K562 (cell line): ENCODE data around the gene CNPY4. TPM values are rescaled to one million over a fixed set of nuclear protein-coding genes. Genes with fewer than 3 reads are reported as not detected.

Source experiments
- ARID1B ChIP-seq: fragments of 450-650 bp; IDR thresholded peaks from 2 replicates; pipeline ENCODE4 v1.6.1; 2016; ENCODE audit warnings: antibody characterized with exemption, mild to moderate bottlenecking, inconsistent platforms
- ESRRA ChIP-seq: fragments of 450-650 bp; IDR thresholded peaks from 2 replicates; pipeline ENCODE4 v1.6.1; 2014; ENCODE audit warnings: low read depth, mild to moderate bottlenecking, moderate library complexity, borderline replicate concordance
- HDAC1 ChIP-seq, 2 experiments: fragments of 450-650 bp; IDR thresholded peaks; 2 replicates each; pipeline ENCODE4 v1.6.1; 2016 to 2017; ENCODE audit warnings: inconsistent platforms in 1 of 2, mild to moderate bottlenecking in 1 of 2, moderate library complexity in 1 of 2
- HDAC6 ChIP-seq: IDR thresholded peaks from 2 replicates; pipeline ENCODE4 v1.6.1; 2012; ENCODE audit warnings: low read depth, mild to moderate bottlenecking, control low read depth, inconsistent platforms, low read length, moderate library complexity
- MEIS2 ChIP-seq: fragments of 450-650 bp; IDR thresholded peaks from 2 replicates; pipeline ENCODE4 v1.6.1; 2014; ENCODE audit warnings: mild to moderate bottlenecking; ENCODE audit not compliant: partially characterized antibody
- MIER1 ChIP-seq: fragments of 450-650 bp; IDR thresholded peaks from 2 replicates; pipeline ENCODE4 v1.6.1; 2016; ENCODE audit warnings: antibody characterized with exemption, mild to moderate bottlenecking, low read depth
- MTA1 ChIP-seq: fragments of 450-650 bp; IDR thresholded peaks from 2 replicates; pipeline ENCODE4 v1.6.1; 2017; ENCODE audit warnings: borderline replicate concordance
- MTA3 ChIP-seq: fragments of 450-650 bp; formaldehyde crosslinking; IDR thresholded peaks from 2 replicates; pipeline ENCODE4 v1.6.1; 2017; ENCODE audit warnings: mild to moderate bottlenecking, borderline replicate concordance
- PRPF4 ChIP-seq: fragments of 200-400 bp; formaldehyde crosslinking; IDR thresholded peaks from one replicate; pipeline ENCODE4 v1.6.1; 2017; ENCODE audit warnings: low read length, low read depth, mild to moderate bottlenecking; ENCODE audit not compliant: insufficient read depth, poor library complexity, severe bottlenecking
- RAD21 ChIP-seq, 2 experiments: fragments of 250-450 bp in 1 of 2; fragments of 450-650 bp in 1 of 2; sonication (Bioruptor Pico) in 1 of 2; formaldehyde crosslinking in 1 of 2; IDR thresholded peaks in 1 of 2; conservative IDR thresholded peaks in 1 of 2; 2 replicates each; pipeline versions ENCODE4 v1.4.0 to v1.8.0; 2020 to 2022; ENCODE audit warnings: mild to moderate bottlenecking in 2 of 2, moderate library complexity in 1 of 2
- RBFOX2 ChIP-seq: fragments of 200-400 bp; formaldehyde crosslinking; IDR thresholded peaks from 2 replicates; pipeline ENCODE4 v1.6.1; 2017; ENCODE audit warnings: low read depth, mild to moderate bottlenecking, low read length, moderate library complexity
- RBM17 ChIP-seq: fragments of 200-400 bp; formaldehyde crosslinking; IDR thresholded peaks from 2 replicates; pipeline ENCODE4 v1.6.1; 2017; ENCODE audit warnings: low read depth, mild to moderate bottlenecking, low read length, borderline replicate concordance
- SAFB2 ChIP-seq: fragments of 200-400 bp; formaldehyde crosslinking; IDR thresholded peaks from 2 replicates; pipeline ENCODE4 v1.6.1; 2018; ENCODE audit warnings: borderline replicate concordance, low read length, low read depth, moderate library complexity; ENCODE audit not compliant: severe bottlenecking
- SETDB1 ChIP-seq: IDR thresholded peaks from one replicate; pipeline ENCODE4 v1.6.1; 2012; ENCODE audit warnings: low read length, control low read depth, inconsistent platforms
- SMARCE1 ChIP-seq: fragments of 450-650 bp; IDR thresholded peaks from 2 replicates; pipeline ENCODE4 v1.7.1; 2016; ENCODE audit warnings: mild to moderate bottlenecking
- SMC3 ChIP-seq: conservative IDR thresholded peaks from 2 replicates; pipeline ENCODE4 v1.6.1; 2011; ENCODE audit warnings: low read depth, low read length, improper control_type of control experiment; ENCODE audit not compliant: insufficient read depth
- SPI1 ChIP-seq: IDR thresholded peaks from 2 replicates; pipeline ENCODE4 v1.6.1; 2011; ENCODE audit warnings: low read depth, low read length, control low read depth, borderline replicate concordance
- ZNF212 ChIP-seq: fragments of 450-650 bp; formaldehyde crosslinking; IDR thresholded peaks from 2 replicates; pipeline ENCODE4 v1.4.0; 2020; ENCODE audit warnings: mild to moderate bottlenecking
- ZNF274 ChIP-seq: IDR thresholded peaks from 2 replicates; pipeline ENCODE4 v1.6.1; 2011; ENCODE audit warnings: low read depth, mild to moderate bottlenecking, low read length, moderate library complexity, borderline replicate concordance
- ZNF354B ChIP-seq: fragments of 250-450 bp; sonication (Bioruptor Pico); IDR thresholded peaks from 2 replicates; pipeline ENCODE4 v1.4.0; 2020
- ZNF668 ChIP-seq: fragments of 250-450 bp; sonication (Bioruptor Pico); IDR thresholded peaks from 2 replicates; pipeline ENCODE4 v1.8.0; 2022; ENCODE audit warnings: mild to moderate bottlenecking, inconsistent platforms
- ZNF79 ChIP-seq: fragments of 250-450 bp; sonication (Bioruptor Pico); IDR thresholded peaks from 2 replicates; pipeline ENCODE4 v1.4.0; 2020; ENCODE audit warnings: low read depth, mild to moderate bottlenecking, moderate library complexity
- polyA plus RNA-seq, 8 experiments: library from polyadenylated mRNA; depleted of rRNA in 4 of 8; stranded (reverse) in 5 of 8; unstranded in 3 of 8; fragments of >200 nt; fragmentation: Nextera tagmentation in 2 of 8; fragmentation: Illumina TruSeq in 1 of 8; extraction: Ambion mirVana in 2 of 8; extraction: Trizol in 1 of 8; gene quantifications; 2 replicates each; pipeline versions ENCODE4 v1.2.1 to v1.2.3, GENCODE V29; 2011 to 2014; ENCODE audit warnings: inconsistent platforms in 1 of 8, missing spikeins in 1 of 8
- total RNA-seq, 7 experiments: library from RNA; depleted of rRNA in 6 of 7; stranded (reverse); fragments of >200 nt in 6 of 7; fragmentation: Illumina TruSeq in 2 of 7; extraction: Trizol in 2 of 7; gene quantifications; 2 replicates each; pipeline versions ENCODE4 v1.2.1 to v1.2.3, GENCODE V29; 2011 to 2021; ENCODE audit warnings: low replicate concordance in 1 of 7
- TF ChIP-seq, protein P1 (sequence below), 2 experiments: fragments of 200-800 bp in 1 of 2; sonication (Bioruptor generic) in 1 of 2; sonication (generic) in 1 of 2; formaldehyde crosslinking in 1 of 2; IDR thresholded peaks in 1 of 2; conservative IDR thresholded peaks in 1 of 2; 2 replicates each; pipeline versions ENCODE4 v1.5.0 to v1.6.1; 2016 to 2020; ENCODE audit warnings: missing compliant biosample characterization in 1 of 2, missing genetic modification characterization in 1 of 2, missing genetic modification reagents in 1 of 2
- TF ChIP-seq, protein P2 (sequence below): fragments of 450-650 bp; IDR thresholded peaks from 2 replicates; pipeline ENCODE4 v1.7.1; 2018; ENCODE audit warnings: mild to moderate bottlenecking, low read depth; ENCODE audit not compliant: partially characterized antibody
- TF ChIP-seq, protein P3 (sequence below): fragments of 250-450 bp; sonication (Bioruptor Pico); IDR thresholded peaks from 2 replicates; pipeline ENCODE4 v1.5.0; 2020; ENCODE audit warnings: mild to moderate bottlenecking

CNPY4 gene
- total and polyA plus RNA-seq, 9 of the 15 experiments (the other 6 are each of a cell fraction or from before 2014, with no cell fraction given) = 1.9 to 11.2 (median 7.0) TPM

DNA sequence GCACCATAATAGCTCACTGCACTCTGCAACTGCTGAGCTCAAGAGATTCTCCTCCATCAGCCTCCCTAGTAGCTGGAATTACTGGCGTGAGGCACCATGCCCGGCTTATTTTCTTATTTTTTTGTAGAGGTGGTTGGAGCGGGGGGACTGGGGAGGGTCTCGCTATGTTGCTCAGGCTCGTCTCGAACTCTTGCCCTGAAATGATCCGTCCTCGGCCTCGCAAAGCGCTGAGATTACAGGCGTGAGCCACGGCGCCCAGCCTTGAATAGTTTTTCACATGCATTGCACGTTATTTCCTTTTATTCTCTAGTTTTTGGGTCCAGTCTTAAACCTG lies 28.8 kb downstream of the CNPY4 start (continued):
- TF ChIP-seq ZNF212 (CRISPR knock-in tag) = no peak
- TF ChIP-seq SAFB2 = no peak
- no peak for TF ChIP-seq ZNF354B
- TF ChIP-seq HDAC6 = no peak
- no peak; the same call in 1 of the 2 replicates for TF ChIP-seq ESRRA
- TF ChIP-seq ZNF79 (CRISPR knock-in tag) = no peak
- no peak for TF ChIP-seq SMC3
- TF ChIP-seq, protein P1, sequence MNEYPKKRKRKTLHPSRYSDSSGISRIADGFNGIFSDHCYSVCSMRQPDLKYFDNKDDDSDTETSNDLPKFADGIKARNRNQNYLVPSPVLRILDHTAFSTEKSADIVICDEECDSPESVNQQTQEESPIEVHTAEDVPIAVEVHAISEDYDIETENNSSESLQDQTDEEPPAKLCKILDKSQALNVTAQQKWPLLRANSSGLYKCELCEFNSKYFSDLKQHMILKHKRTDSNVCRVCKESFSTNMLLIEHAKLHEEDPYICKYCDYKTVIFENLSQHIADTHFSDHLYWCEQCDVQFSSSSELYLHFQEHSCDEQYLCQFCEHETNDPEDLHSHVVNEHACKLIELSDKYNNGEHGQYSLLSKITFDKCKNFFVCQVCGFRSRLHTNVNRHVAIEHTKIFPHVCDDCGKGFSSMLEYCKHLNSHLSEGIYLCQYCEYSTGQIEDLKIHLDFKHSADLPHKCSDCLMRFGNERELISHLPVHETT (CRISPR knock-in tag; conservative IDR thresholded peaks at IDR 0.05 in 1 of 2, IDR thresholded peaks at IDR 0.05 in 1 of 2) = no peak
- TF ChIP-seq SPI1 = no peak
- no peak for TF ChIP-seq SETDB1
- TF ChIP-seq ARID1B = peak; percentile 8; the same call in 1 of the 2 replicates
- TF ChIP-seq HDAC1 (IDR thresholded peaks at IDR 0.05) = peak in 1 of 2 experiments; percentile 2; a peak in 1 of 4 replicates
- no peak for TF ChIP-seq ZNF274
- TF ChIP-seq MTA3 = no peak
- 0 out of 2 replicates have a peak, but pooled peaks have one; percentile 30 for TF ChIP-seq MTA1
- TF ChIP-seq MIER1 = peak; percentile 41; the same call in 1 of the 2 replicates
- TF ChIP-seq RBM17 = no peak
- TF ChIP-seq MEIS2 = no peak
- no peak for TF ChIP-seq RAD21 (CRISPR knock-in tag; conservative IDR thresholded peaks at IDR 0.05 in 1 of 2, IDR thresholded peaks at IDR 0.05 in 1 of 2)
- TF ChIP-seq PRPF4 = no peak
- 0 out of 2 replicates have a peak, but pooled peaks have one; percentile 42 for TF ChIP-seq ZNF668
- TF ChIP-seq, protein P2, sequence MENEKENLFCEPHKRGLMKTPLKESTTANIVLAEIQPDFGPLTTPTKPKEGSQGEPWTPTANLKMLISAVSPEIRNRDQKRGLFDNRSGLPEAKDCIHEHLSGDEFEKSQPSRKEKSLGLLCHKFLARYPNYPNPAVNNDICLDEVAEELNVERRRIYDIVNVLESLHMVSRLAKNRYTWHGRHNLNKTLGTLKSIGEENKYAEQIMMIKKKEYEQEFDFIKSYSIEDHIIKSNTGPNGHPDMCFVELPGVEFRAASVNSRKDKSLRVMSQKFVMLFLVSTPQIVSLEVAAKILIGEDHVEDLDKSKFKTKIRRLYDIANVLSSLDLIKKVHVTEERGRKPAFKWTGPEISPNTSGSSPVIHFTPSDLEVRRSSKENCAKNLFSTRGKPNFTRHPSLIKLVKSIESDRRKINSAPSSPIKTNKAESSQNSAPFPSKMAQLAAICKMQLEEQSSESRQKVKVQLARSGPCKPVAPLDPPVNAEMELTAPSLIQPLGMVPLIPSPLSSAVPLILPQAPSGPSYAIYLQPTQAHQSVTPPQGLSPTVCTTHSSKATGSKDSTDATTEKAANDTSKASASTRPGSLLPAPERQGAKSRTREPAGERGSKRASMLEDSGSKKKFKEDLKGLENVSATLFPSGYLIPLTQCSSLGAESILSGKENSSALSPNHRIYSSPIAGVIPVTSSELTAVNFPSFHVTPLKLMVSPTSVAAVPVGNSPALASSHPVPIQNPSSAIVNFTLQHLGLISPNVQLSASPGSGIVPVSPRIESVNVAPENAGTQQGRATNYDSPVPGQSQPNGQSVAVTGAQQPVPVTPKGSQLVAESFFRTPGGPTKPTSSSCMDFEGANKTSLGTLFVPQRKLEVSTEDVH = no peak
- TF ChIP-seq SMARCE1 = no peak
- TF ChIP-seq RBFOX2 = no peak
- TF ChIP-seq, protein P3, sequence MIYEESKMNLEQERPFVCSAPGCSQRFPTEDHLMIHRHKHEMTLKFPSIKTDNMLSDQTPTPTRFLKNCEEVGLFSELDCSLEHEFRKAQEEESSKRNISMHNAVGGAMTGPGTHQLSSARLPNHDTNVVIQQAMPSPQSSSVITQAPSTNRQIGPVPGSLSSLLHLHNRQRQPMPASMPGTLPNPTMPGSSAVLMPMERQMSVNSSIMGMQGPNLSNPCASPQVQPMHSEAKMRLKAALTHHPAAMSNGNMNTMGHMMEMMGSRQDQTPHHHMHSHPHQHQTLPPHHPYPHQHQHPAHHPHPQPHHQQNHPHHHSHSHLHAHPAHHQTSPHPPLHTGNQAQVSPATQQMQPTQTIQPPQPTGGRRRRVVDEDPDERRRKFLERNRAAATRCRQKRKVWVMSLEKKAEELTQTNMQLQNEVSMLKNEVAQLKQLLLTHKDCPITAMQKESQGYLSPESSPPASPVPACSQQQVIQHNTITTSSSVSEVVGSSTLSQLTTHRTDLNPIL (CRISPR knock-in tag) = no peak
